T-cell (primary cell): ENCODE data around the gene JCHAIN. TPM values are rescaled to one million over a fixed set of nuclear protein-coding genes. Genes with fewer than 3 reads are reported as not detected.
"Not testable (repeated sequence)": the region's sequence is repeated elsewhere in the genome, so short reads cannot be mapped to it uniquely, and the experiment has no call there.

Source experiments
- ATAC-seq, 4 experiments: fragments of 200-7000 bp in 3 of 4; fragments of 150-1000 bp in 1 of 4; cut with Tn5 transposase; replicated peaks in 1 of 4; 1 replicate in 3 of 4; 2 replicates in 1 of 4; pipeline ENCODE4 v1.10.0; 2021; ENCODE audit warnings: moderate library complexity in 3 of 4, mild to moderate bottlenecking in 2 of 4, moderate number of reproducible peaks in 1 of 4
- CTCF ChIA-PET, 2 donors: fragments of 300-600 bp; sonication (Branson Sonifier 250); formaldehyde crosslinking; loops; one replicate each; lab custom pipeline; 2022; ENCODE audit warnings: antibody characterized with exemption in 2 of 2; lab: Charles Lee
- POLR2A ChIA-PET, 2 donors: fragments of 300-600 bp; sonication (Branson Sonifier 250); formaldehyde crosslinking; loops; one replicate each; lab custom pipeline; 2022; ENCODE audit warnings: antibody characterized with exemption in 2 of 2; lab: Charles Lee
- DNase-seq, 35 experiments: peaks; one replicate each; pipeline versions ENCODE4 v3.0.0 to v3.0.0-alpha.2; 2013 to 2023
- H3K27ac ChIP-seq: one replicate; pipeline ENCODE4 v1.5.1; 2013; ENCODE audit warnings: low read length
- H3K27me3 ChIP-seq, 2 experiments: replicated peaks in 1 of 2; 1 replicate in 1 of 2; 2 replicates in 1 of 2; pipeline versions ENCODE4 v1.6.1 to v1.7.0; 2013; ENCODE audit warnings: low read length in 1 of 2, mixed read lengths in 1 of 2; ENCODE audit not compliant: control insufficient read depth in 2 of 2, insufficient read depth in 2 of 2; ENCODE audit errors: extremely low read depth in 1 of 2
- H3K36me3 ChIP-seq, 2 donors: 1 replicate in 1 of 2; 2 replicates in 1 of 2; pipeline versions ENCODE4 v1.6.1 to v1.7.0; 2013; ENCODE audit warnings: low read length in 1 of 2; ENCODE audit not compliant: control insufficient read depth in 2 of 2, insufficient read depth in 1 of 2; ENCODE audit errors: extremely low read depth in 1 of 2
- H3K4me1 ChIP-seq, 2 experiments: 1 replicate in 1 of 2; 2 replicates in 1 of 2; pipeline versions ENCODE4 v1.6.1 to v1.7.0; 2013; ENCODE audit warnings: low read length in 2 of 2, mixed read lengths in 1 of 2; ENCODE audit not compliant: insufficient read depth in 2 of 2, control insufficient read depth in 1 of 2; ENCODE audit errors: extremely low read depth in 1 of 2
- H3K4me3 ChIP-seq, 2 donors: 1 replicate in 1 of 2; 2 replicates in 1 of 2; pipeline versions ENCODE4 v1.5.1 to v1.7.0; 2013; ENCODE audit warnings: mild to moderate bottlenecking in 2 of 2, low read length in 1 of 2, moderate library complexity in 1 of 2; ENCODE audit not compliant: control insufficient read depth in 1 of 2; ENCODE audit errors: extremely low read depth in 1 of 2
- H3K9me3 ChIP-seq: 2 replicates; pipeline ENCODE4 v1.7.0; 2013
- H3K27ac Mint-ChIP-seq, 2 donors: one replicate each; pipeline ENCODE4 v1.8.0; 2020 to 2021; ENCODE audit warnings: mild to moderate bottlenecking in 2 of 2, mixed read lengths in 2 of 2
- H3K27me3 Mint-ChIP-seq, 2 donors: one replicate each; pipeline ENCODE4 v1.8.0; 2021 to 2022; ENCODE audit warnings: mixed read lengths in 2 of 2
- H3K36me3 Mint-ChIP-seq: one replicate; pipeline ENCODE4 v1.8.0; 2021; ENCODE audit warnings: mixed read lengths
- H3K4me1 Mint-ChIP-seq, 3 donors: one replicate each; pipeline ENCODE4 v1.8.0; 2020 to 2022; ENCODE audit warnings: mixed read lengths in 3 of 3, mild to moderate bottlenecking in 1 of 3
- H3K4me3 Mint-ChIP-seq, 3 donors: one replicate each; pipeline ENCODE4 v1.8.0; 2020 to 2022; ENCODE audit warnings: mild to moderate bottlenecking in 3 of 3, mixed read lengths in 3 of 3, moderate library complexity in 3 of 3
- H3K9me3 Mint-ChIP-seq, 3 donors: one replicate each; pipeline ENCODE4 v1.8.0; 2020 to 2022; ENCODE audit warnings: mixed read lengths in 3 of 3
- WGBS: methylation state at CpG from one replicate; pipeline ENCODE4 v1.1.5; 2013; ENCODE audit warnings: missing lambda C conversion rate; ENCODE audit not compliant: insufficient coverage; 5-methylcytosine and 5-hydroxymethylcytosine counted together
- total RNA-seq, 35 experiments: library from RNA in 6 of 35; stranded (reverse) in 6 of 35; fragments of 120-200 nt in 1 of 35; gene quantifications; one replicate each; pipeline versions ENCODE4 v1.2.1 to v1.2.4 and lab custom pipeline; 2013 to 2026

The JCHAIN gene
- total RNA-seq, 5 donors from 2014 or later (not counting 1 experiment from before 2014, with no cell fraction given): 4.8 to 23.6 (median 8.9) TPM

DNA sequence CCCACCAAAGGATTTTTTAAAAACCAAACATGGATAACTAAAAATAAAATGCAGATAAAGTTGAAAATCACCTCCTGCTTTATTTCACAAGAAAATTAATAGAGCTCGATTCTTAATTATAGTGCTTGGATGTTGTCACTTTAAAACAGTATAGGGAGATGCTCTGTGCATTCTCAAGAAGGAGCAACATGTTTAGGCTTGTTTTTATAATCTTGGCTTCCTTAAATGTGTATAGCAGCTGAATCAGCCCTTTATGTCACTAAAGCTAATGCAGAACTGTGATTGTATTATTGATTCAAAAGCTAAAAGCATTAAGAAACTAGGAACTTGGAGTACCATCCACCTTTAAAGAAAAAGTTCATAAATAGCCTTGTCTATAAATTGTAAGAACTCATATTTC, 35.0 kb upstream of the JCHAIN start:
- Histone ChIP-seq H3K4me3 (no peak overlapping the region), H3K36me3 (no peaks in the 10 kb centered on the region), H3K4me1 (peaks cover 11 to 13% of the 10 kb centered on the region in 2 experiments), H3K9me3 (no peaks in the 10 kb centered on the region), H3K27ac (no peak overlapping the region), H3K27me3 (no peaks in the 10 kb centered on the region)
- H3K36me3 Mint-ChIP-seq: no peaks in the 10 kb centered on the region
- H3K27me3 Mint-ChIP-seq: no peaks in the 10 kb centered on the region
- H3K4me3 Mint-ChIP-seq: no peak overlapping the region
- ATAC-seq (no peak), DNase-seq (no peak)
- H3K27ac Mint-ChIP-seq: no peak overlapping the region
- H3K9me3 Mint-ChIP-seq: no peaks in the 10 kb centered on the region
- no CpG with 5 or more reads among the region's 1 CpG for WGBS
- ChIA-PET POLR2A (interaction anchor here (0.6 to 1.2 kb wide), 2 partner anchors 11 to 12 kb away, joined by 3 to 4 read pairs; no protein-coding TSS in a partner anchor), CTCF (interaction anchor here (0.5 to 7.1 kb wide), 4 partner anchors 12 to 197 kb away, joined by 4 to 52 read pairs (median 6); partner anchors contain the start of gene UTP3 (in 1 of the 2))
- peaks cover 17 to 18% (median 18%) of the 10 kb centered on the region in 3 donors for H3K4me1 Mint-ChIP-seq

DNA sequence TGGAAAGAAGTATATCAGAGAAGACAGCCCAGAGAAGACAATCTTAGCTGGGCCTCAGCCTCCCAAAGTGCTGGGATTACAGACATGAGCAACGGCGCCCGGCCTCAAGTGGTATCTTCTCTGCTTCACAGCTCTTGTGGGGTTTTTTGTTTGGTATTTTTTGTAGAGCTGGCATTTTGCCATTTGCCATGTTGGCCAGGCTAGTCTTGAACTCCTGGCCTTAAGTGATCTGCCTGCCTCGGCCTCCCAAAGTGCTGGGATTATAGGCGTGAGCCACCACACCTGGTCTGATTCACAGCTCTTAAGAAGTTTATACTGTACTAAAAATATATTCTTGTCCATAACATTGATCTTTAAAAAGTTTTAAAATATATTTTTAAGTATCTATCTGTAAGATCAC, 34.4 kb upstream of the JCHAIN start:
- WGBS: 80% methylated on average over 1 of the region's 5 CpGs
- peaks cover 11 to 13% (median 12%) of the 10 kb centered on the region in 3 donors for H3K4me1 Mint-ChIP-seq
- Histone ChIP-seq H3K9me3 (no peaks in the 10 kb centered on the region), H3K27ac (no peak overlapping the region), H3K36me3 (no peaks in the 10 kb centered on the region), H3K4me1 (peaks cover 7% of the 10 kb centered on the region in 2 experiments), H3K27me3 (no peaks in the 10 kb centered on the region), H3K4me3 (no peak overlapping the region)
- no peaks in the 10 kb centered on the region for H3K36me3 Mint-ChIP-seq
- CTCF ChIA-PET: interaction anchor here (0.5 to 7.1 kb wide), 4 partner anchors 12 to 196 kb away, joined by 4 to 52 read pairs (median 6); partner anchors contain the start of gene UTP3 (in 1 of the 2)
- H3K9me3 Mint-ChIP-seq: no peaks in the 10 kb centered on the region
- ATAC-seq (no peak), DNase-seq (no peak)
- no peaks in the 10 kb centered on the region for H3K27me3 Mint-ChIP-seq
- no peak overlapping the region for H3K4me3 Mint-ChIP-seq
- H3K27ac Mint-ChIP-seq: no peak overlapping the region
- POLR2A ChIA-PET: interaction anchor here (0.6 to 1.2 kb wide), 2 partner anchors 11 kb away, joined by 3 to 4 read pairs; no protein-coding TSS in a partner anchor

GRCh38 chr4:70698435-70698834, 32.1 kb upstream of the JCHAIN start:
- H3K9me3 Mint-ChIP-seq, ATAC-seq, H3K4me1 Mint-ChIP-seq, H3K4me3 ChIP-seq, H3K27ac ChIP-seq, H3K36me3 ChIP-seq, H3K27me3 Mint-ChIP-seq, H3K36me3 Mint-ChIP-seq, DNase-seq, H3K27me3 ChIP-seq, H3K4me3 Mint-ChIP-seq, H3K4me1 ChIP-seq, H3K27ac Mint-ChIP-seq, H3K9me3 ChIP-seq, CTCF ChIA-PET: not testable (repeated sequence)
- WGBS: no CpG with 5 or more reads among the region's 8 CpGs
- POLR2A ChIA-PET: interaction anchor here in 1 of 2 donors (0.6 kb wide), 1 partner anchor 23 kb away, joined by 3 read pairs; the partner anchor contains the start of gene RUFY3

GRCh38 chr4:70694633-70695032, 28.3 kb upstream of the JCHAIN start:
- not testable (repeated sequence) for DNase-seq, H3K27ac Mint-ChIP-seq, H3K9me3 ChIP-seq, H3K9me3 Mint-ChIP-seq, H3K27me3 ChIP-seq, H3K27ac ChIP-seq, ATAC-seq, H3K4me3 ChIP-seq, H3K27me3 Mint-ChIP-seq, H3K4me3 Mint-ChIP-seq
- WGBS: 80% methylated on average over 1 of the region's 7 CpGs
- peaks cover 0 to 11% of the 10 kb centered on the region in 2 donors for H3K36me3 ChIP-seq
- peaks cover 14 to 20% (median 18%) of the 10 kb centered on the region in 3 donors for H3K4me1 Mint-ChIP-seq
- peaks cover 16% of the 10 kb centered on the region for H3K36me3 Mint-ChIP-seq
- ChIA-PET POLR2A (interaction anchor here in 1 of 2 donors (0.6 kb wide), 1 partner anchor 24 kb away, joined by 7 read pairs; no protein-coding TSS in a partner anchor), CTCF (interaction anchor here in 1 of 2 donors (0.6 to 1.0 kb wide), 2 partner anchors 23 to 40 kb away, joined by 3 read pairs; no protein-coding TSS in a partner anchor)
- peaks cover 6 to 14% of the 10 kb centered on the region in 2 experiments for H3K4me1 ChIP-seq

DNA sequence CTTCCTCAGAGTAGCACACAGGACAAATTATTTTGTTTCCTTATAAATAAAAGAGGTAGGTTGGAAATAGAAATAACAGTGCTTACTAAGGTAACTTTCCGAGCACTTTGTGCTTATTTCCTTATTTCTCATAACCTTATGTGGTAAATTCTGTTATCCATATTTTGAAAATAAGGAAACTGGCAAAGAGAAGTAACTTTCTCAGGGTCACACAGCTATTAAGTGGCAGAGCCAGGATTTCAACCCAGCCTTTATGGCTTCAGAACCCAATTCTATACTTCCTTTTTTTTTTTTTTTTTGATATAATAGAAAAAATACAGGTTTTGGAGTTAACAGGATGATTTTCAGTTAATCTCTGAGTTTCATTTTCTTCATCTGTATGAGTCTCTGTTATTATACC, 25.4 kb upstream of the JCHAIN start:
- H3K27me3 ChIP-seq: no peaks in the 10 kb centered on the region
- DNase-seq (no peak), ATAC-seq (no peak)
- WGBS: no CpG with 5 or more reads among the region's 1 CpG
- Mint-ChIP-seq H3K4me3 (peak overlapping the region in 1 of 3 donors; percentile 3), H3K4me1 (peaks cover 39 to 42% (median 40%) of the 10 kb centered on the region in 3 donors), H3K27me3 (no peaks in the 10 kb centered on the region), H3K27ac (peak overlapping the region in 1 of 2 donors; percentile 22), H3K9me3 (no peaks in the 10 kb centered on the region), H3K36me3 (peaks cover 17% of the 10 kb centered on the region)
- ChIA-PET POLR2A (interaction anchor here in 1 of 2 donors (0.5 to 0.7 kb wide), 3 partner anchors 31 to 295 kb away, joined by 4 read pairs; no protein-coding TSS in a partner anchor), CTCF (interaction anchor here in 1 of 2 donors (0.5 to 3.0 kb wide), 4 partner anchors 8 to 319 kb away, joined by 4 to 13 read pairs (median 6); no protein-coding TSS in a partner anchor)
- peaks cover 22 to 26% of the 10 kb centered on the region in 2 experiments for H3K4me1 ChIP-seq
- no peak overlapping the region for H3K27ac ChIP-seq
- H3K9me3 ChIP-seq: no peaks in the 10 kb centered on the region
- H3K4me3 ChIP-seq: no peak overlapping the region
- peaks cover 0 to 11% of the 10 kb centered on the region in 2 donors for H3K36me3 ChIP-seq

DNA sequence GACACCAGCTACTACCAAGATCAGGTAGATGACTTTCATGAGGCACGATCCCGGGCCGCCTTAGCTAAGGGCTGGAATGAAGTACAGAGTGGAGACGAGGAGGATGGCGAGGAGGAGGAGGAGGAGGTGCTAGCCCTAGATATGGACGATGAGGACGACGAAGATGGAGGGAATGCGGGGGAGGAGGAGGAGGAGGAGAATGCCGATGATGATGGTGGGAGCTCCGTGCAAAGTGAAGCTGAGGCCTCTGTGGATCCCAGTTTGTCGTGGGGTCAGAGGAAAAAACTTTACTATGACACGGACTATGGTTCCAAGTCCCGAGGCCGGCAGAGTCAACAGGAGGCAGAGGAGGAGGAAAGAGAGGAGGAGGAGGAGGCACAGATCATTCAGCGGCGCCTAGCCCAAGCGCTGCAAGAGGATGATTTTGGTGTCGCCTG, 22.5 kb upstream of the JCHAIN start:
- H3K9me3 Mint-ChIP-seq: no peaks in the 10 kb centered on the region
- CTCF ChIA-PET: interaction anchor here (0.5 to 3.5 kb wide), 13 partner anchors 12 to 321 kb away, joined by 3 to 52 read pairs (median 4); no protein-coding TSS in a partner anchor
- Histone ChIP-seq H3K4me3 (peak overlapping the region; percentile 88 to 92), H3K27ac (peak overlapping the region; percentile 92), H3K9me3 (no peaks in the 10 kb centered on the region), H3K27me3 (no peaks in the 10 kb centered on the region), H3K36me3 (peaks cover 0 to 11% of the 10 kb centered on the region in 2 donors), H3K4me1 (peaks cover 22 to 26% of the 10 kb centered on the region in 2 experiments)
- peaks cover 17% of the 10 kb centered on the region for H3K36me3 Mint-ChIP-seq
- 1% methylated on average over 19 of the region's 19 CpGs for WGBS
- peak in 1 of 4 experiments; percentile 7 for ATAC-seq
- H3K27ac Mint-ChIP-seq: peak overlapping the region; percentile 99
- no peaks in the 10 kb centered on the region for H3K27me3 Mint-ChIP-seq
- peak in 8 of 35 experiments; percentile 3 to 13 (median 4) for DNase-seq
- peak overlapping the region; percentile 98 to 99 (median 99) for H3K4me3 Mint-ChIP-seq
- POLR2A ChIA-PET: interaction anchor here (0.6 to 2.5 kb wide), 7 partner anchors 12 to 79 kb away, joined by 3 to 14 read pairs (median 4); partner anchors contain the start of gene RUFY3 (in 1 of the 2)
- peaks cover 39 to 42% (median 40%) of the 10 kb centered on the region in 3 donors for H3K4me1 Mint-ChIP-seq
